ENCODE results near the gene EFNB1. TPM values are rescaled to one million over a fixed set of nuclear protein-coding genes. Genes with fewer than 3 reads are reported as not detected.

The EFNB1 gene
- polyA plus RNA-seq, 3 donors, result 4.7 to 6.6 (median 5.4) TPM

- no peak overlapping the region for H3K27ac Mint-ChIP-seq
- Histone ChIP-seq H3K27me3 (ENCODE audit: control insufficient read depth in 2 of 2, insufficient read depth in 2 of 2, low read length in 2 of 2) (peaks cover 0 to 23% of the 10 kb centered on the region in 2 donors), H3K79me2 (ENCODE audit: insufficient read depth, low read length) (no peaks in the 10 kb centered on the region), H3K36me3 (replicated peaks in 1 of 2; ENCODE audit: control insufficient read depth in 1 of 2, insufficient read depth in 2 of 2, low read length in 2 of 2) (no peaks in the 10 kb centered on the region), H3K4me3 (replicated peaks in 1 of 3; ENCODE audit: low read depth in 2 of 3, low read length in 3 of 3) (peak overlapping the region; percentile 57 to 84 (median 81)), H3K27ac (ENCODE audit: low read depth in 1 of 2, low read length in 2 of 2) (no peak overlapping the region), H3K4me1 (ENCODE audit: control insufficient read depth in 1 of 2, insufficient read depth in 2 of 2, low read length in 2 of 2) (peaks cover 23 to 47% of the 10 kb centered on the region in 2 donors), H4K20me1 (ENCODE audit: insufficient read depth, low read length) (peaks cover 44% of the 10 kb centered on the region), H3K9ac (ENCODE audit: insufficient read depth, low read length, poor library complexity, severe bottlenecking) (peak overlapping the region; percentile 59), H2AFZ (ENCODE audit: insufficient read depth, low read depth, low read length, poor library complexity, severe bottlenecking) (peak overlapping the region; percentile 77), H3K9me3 (replicated peaks in 1 of 2; ENCODE audit: control insufficient read depth in 1 of 2, insufficient read depth in 1 of 2, low read length in 2 of 2) (no peaks in the 10 kb centered on the region), H3K4me2 (replicated peaks; ENCODE audit: extremely low read depth, low read length, poor library complexity, severe bottlenecking) (peak overlapping the region; percentile 85)
- no peaks in the 10 kb centered on the region for H3K36me3 Mint-ChIP-seq
- H3K9me3 Mint-ChIP-seq, result peaks cover 0 to 11% (median 0%) of the 10 kb centered on the region in 7 donors
- TF ChIP-seq, protein P1, sequence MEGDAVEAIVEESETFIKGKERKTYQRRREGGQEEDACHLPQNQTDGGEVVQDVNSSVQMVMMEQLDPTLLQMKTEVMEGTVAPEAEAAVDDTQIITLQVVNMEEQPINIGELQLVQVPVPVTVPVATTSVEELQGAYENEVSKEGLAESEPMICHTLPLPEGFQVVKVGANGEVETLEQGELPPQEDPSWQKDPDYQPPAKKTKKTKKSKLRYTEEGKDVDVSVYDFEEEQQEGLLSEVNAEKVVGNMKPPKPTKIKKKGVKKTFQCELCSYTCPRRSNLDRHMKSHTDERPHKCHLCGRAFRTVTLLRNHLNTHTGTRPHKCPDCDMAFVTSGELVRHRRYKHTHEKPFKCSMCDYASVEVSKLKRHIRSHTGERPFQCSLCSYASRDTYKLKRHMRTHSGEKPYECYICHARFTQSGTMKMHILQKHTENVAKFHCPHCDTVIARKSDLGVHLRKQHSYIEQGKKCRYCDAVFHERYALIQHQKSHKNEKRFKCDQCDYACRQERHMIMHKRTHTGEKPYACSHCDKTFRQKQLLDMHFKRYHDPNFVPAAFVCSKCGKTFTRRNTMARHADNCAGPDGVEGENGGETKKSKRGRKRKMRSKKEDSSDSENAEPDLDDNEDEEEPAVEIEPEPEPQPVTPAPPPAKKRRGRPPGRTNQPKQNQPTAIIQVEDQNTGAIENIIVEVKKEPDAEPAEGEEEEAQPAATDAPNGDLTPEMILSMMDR (IDR thresholded peaks at IDR 0.05), result no peak
- WGBS (ENCODE audit: insufficient coverage), result 67% methylated on average over 1 of the region's 29 CpGs
- peak overlapping the region; percentile 84 to 89 for H3K4me3 Mint-ChIP-seq
- H3K27me3 Mint-ChIP-seq (ENCODE audit: low read depth in 3 of 3), result peaks cover 21 to 35% (median 27%) of the 10 kb centered on the region in 3 donors
- no peak for DNase-seq
- intact Hi-C loops (cut with micrococcal nuclease), result no loop called here
- H3K4me1 Mint-ChIP-seq, result peaks cover 37% of the 10 kb centered on the region
These were observed 1.9 kb downstream of the EFNB1 start for GRCh38 chrX:68830419-68831404.

GRCh38 chrX:68831405-68832100 is 2.7 kb downstream of the EFNB1 start:
- peak overlapping the region; percentile 84 to 89 for H3K4me3 Mint-ChIP-seq
- H3K36me3 ChIP-seq (replicated peaks in 1 of 2; ENCODE audit: control insufficient read depth in 1 of 2, insufficient read depth in 2 of 2, low read length in 2 of 2), result no peaks in the 10 kb centered on the region
- no peak overlapping the region for H3K27ac ChIP-seq (ENCODE audit: low read depth in 1 of 2, low read length in 2 of 2)
- peaks cover 50% of the 10 kb centered on the region for H4K20me1 ChIP-seq (ENCODE audit: insufficient read depth, low read length)
- peak overlapping the region in 2 of 7 donors; percentile 8 to 48 for H3K27ac Mint-ChIP-seq
- H3K4me2 ChIP-seq (replicated peaks; ENCODE audit: extremely low read depth, low read length, poor library complexity, severe bottlenecking), result peak overlapping the region; percentile 85
- H3K36me3 Mint-ChIP-seq, result no peaks in the 10 kb centered on the region
- TF ChIP-seq, protein P1 (IDR thresholded peaks at IDR 0.05), result no peak
- no peak overlapping the region for H3K9ac ChIP-seq (ENCODE audit: insufficient read depth, low read length, poor library complexity, severe bottlenecking)
- peaks cover 21 to 35% (median 27%) of the 10 kb centered on the region in 3 donors for H3K27me3 Mint-ChIP-seq (ENCODE audit: low read depth in 3 of 3)
- H3K27me3 ChIP-seq (ENCODE audit: control insufficient read depth in 2 of 2, insufficient read depth in 2 of 2, low read length in 2 of 2), result peaks cover 0 to 23% of the 10 kb centered on the region in 2 donors
- H2AFZ ChIP-seq (ENCODE audit: insufficient read depth, low read depth, low read length, poor library complexity, severe bottlenecking), result no peak overlapping the region
- no peaks in the 10 kb centered on the region for H3K9me3 ChIP-seq (replicated peaks in 1 of 2; ENCODE audit: control insufficient read depth in 1 of 2, insufficient read depth in 1 of 2, low read length in 2 of 2)
- DNase-seq, result no peak
- 40% methylated on average over 1 of the region's 7 CpGs for WGBS (ENCODE audit: insufficient coverage)
- peaks cover 37% of the 10 kb centered on the region for H3K4me1 Mint-ChIP-seq
- H3K4me1 ChIP-seq (ENCODE audit: control insufficient read depth in 1 of 2, insufficient read depth in 2 of 2, low read length in 2 of 2), result peaks cover 23 to 47% of the 10 kb centered on the region in 2 donors
- peaks cover 0 to 11% (median 0%) of the 10 kb centered on the region in 7 donors for H3K9me3 Mint-ChIP-seq
- H3K4me3 ChIP-seq (replicated peaks in 1 of 3; ENCODE audit: low read depth in 2 of 3, low read length in 3 of 3), result peak overlapping the region in 1 of 3 experiments; percentile 32
- H3K79me2 ChIP-seq (ENCODE audit: insufficient read depth, low read length), result no peaks in the 10 kb centered on the region
- intact Hi-C loops (cut with micrococcal nuclease), result no loop called here

Measured in CD14-positive monocyte (primary cell).